ENCODE data around the gene ZNF652. TPM values are rescaled to one million over a fixed set of nuclear protein-coding genes. Genes with fewer than 3 reads are reported as not detected.

The ZNF652 gene
- total RNA-seq (2012; rRNA removed) = 8.1 and 10.0 TPM in 2 replicates

- H3K9ac ChIP-seq (ENCODE audit: low read depth, low read length) = peak within 1 kb of the TSS; percentile 95
- no peaks in the 10 kb centered on the region for H3K36me3 ChIP-seq (ENCODE audit: insufficient read depth, low read length)
- H3K27me3 ChIP-seq (ENCODE audit: control insufficient read depth, insufficient read depth, low read length) = no peaks in the 10 kb centered on the region
- H3K4me1 ChIP-seq (ENCODE audit: control insufficient read depth, insufficient read depth, low read length) = peaks cover 31% of the 10 kb centered on the region
- peak within 1 kb of the TSS; percentile 93 for H3K4me3 ChIP-seq (ENCODE audit: low read length)
- H3K4me2 ChIP-seq (ENCODE audit: low read length) = peak within 1 kb of the TSS; percentile 95
- H3K9me3 ChIP-seq (replicated peaks; ENCODE audit: low read length) = no peaks in the 10 kb centered on the region
These were observed at the start of gene ZNF652 for GRCh38 chr17:49361902-49362722. ZNF652 (minus strand) TSS chr17:49362250; CDS start chr17:49317725, 44,525 bp downstream.

- Histone ChIP-seq H3K9me3 (replicated peaks; ENCODE audit: low read length) (no peaks in the 10 kb centered on the region), H3K4me2 (ENCODE audit: low read length) (no peak overlapping the region), H3K4me1 (ENCODE audit: control insufficient read depth, insufficient read depth, low read length) (peaks cover 10% of the 10 kb centered on the region), H3K4me3 (ENCODE audit: low read length) (no peak overlapping the region), H3K9ac (ENCODE audit: low read depth, low read length) (no peak overlapping the region), H3K27me3 (ENCODE audit: control insufficient read depth, insufficient read depth, low read length) (no peaks in the 10 kb centered on the region), H3K36me3 (ENCODE audit: insufficient read depth, low read length) (peaks cover 77% of the 10 kb centered on the region)
These were observed 47.0 kb upstream of the ZNF652 start for GRCh38 chr17:49409066-49409465.

GRCh38 chr17:49407981-49408501 is 46.0 kb upstream of the ZNF652 start:
- no peak overlapping the region for H3K9ac ChIP-seq (ENCODE audit: low read depth, low read length)
- peaks cover 84% of the 10 kb centered on the region for H3K36me3 ChIP-seq (ENCODE audit: insufficient read depth, low read length)
- peaks cover 4% of the 10 kb centered on the region for H3K4me1 ChIP-seq (ENCODE audit: control insufficient read depth, insufficient read depth, low read length)
- H3K9me3 ChIP-seq (replicated peaks; ENCODE audit: low read length) = no peaks in the 10 kb centered on the region
- H3K4me2 ChIP-seq (ENCODE audit: low read length) = no peak overlapping the region
- no peak overlapping the region for H3K4me3 ChIP-seq (ENCODE audit: low read length)
- H3K27me3 ChIP-seq (ENCODE audit: control insufficient read depth, insufficient read depth, low read length) = no peaks in the 10 kb centered on the region

- Histone ChIP-seq H3K4me3 (ENCODE audit: low read length) (no peak overlapping the region), H3K27me3 (ENCODE audit: control insufficient read depth, insufficient read depth, low read length) (no peaks in the 10 kb centered on the region), H3K4me2 (ENCODE audit: low read length) (no peak overlapping the region), H3K4me1 (ENCODE audit: control insufficient read depth, insufficient read depth, low read length) (peaks cover 4% of the 10 kb centered on the region), H3K36me3 (ENCODE audit: insufficient read depth, low read length) (peaks cover 82% of the 10 kb centered on the region), H3K9ac (ENCODE audit: low read depth, low read length) (no peak overlapping the region), H3K9me3 (replicated peaks; ENCODE audit: low read length) (no peaks in the 10 kb centered on the region)
These were observed 45.0 kb upstream of the ZNF652 start for GRCh38 chr17:49407086-49407485.

GRCh38 chr17:49406421-49407061 is 44.5 kb upstream of the ZNF652 start:
- Histone ChIP-seq H3K9ac (ENCODE audit: low read depth, low read length) (no peak overlapping the region), H3K4me1 (ENCODE audit: control insufficient read depth, insufficient read depth, low read length) (peaks cover 4% of the 10 kb centered on the region), H3K4me3 (ENCODE audit: low read length) (no peak overlapping the region), H3K27me3 (ENCODE audit: control insufficient read depth, insufficient read depth, low read length) (no peaks in the 10 kb centered on the region), H3K36me3 (ENCODE audit: insufficient read depth, low read length) (peaks cover 76% of the 10 kb centered on the region), H3K4me2 (ENCODE audit: low read length) (no peak overlapping the region), H3K9me3 (replicated peaks; ENCODE audit: low read length) (no peaks in the 10 kb centered on the region)

- no peaks in the 10 kb centered on the region for H3K9me3 ChIP-seq (replicated peaks; ENCODE audit: low read length)
- H3K4me3 ChIP-seq (ENCODE audit: low read length) = no peak overlapping the region
- peaks cover 4% of the 10 kb centered on the region for H3K4me1 ChIP-seq (ENCODE audit: control insufficient read depth, insufficient read depth, low read length)
- no peak overlapping the region for H3K4me2 ChIP-seq (ENCODE audit: low read length)
- no peaks in the 10 kb centered on the region for H3K27me3 ChIP-seq (ENCODE audit: control insufficient read depth, insufficient read depth, low read length)
- H3K36me3 ChIP-seq (ENCODE audit: insufficient read depth, low read length) = peaks cover 64% of the 10 kb centered on the region
- H3K9ac ChIP-seq (ENCODE audit: low read depth, low read length) = no peak overlapping the region
These were observed 42.9 kb upstream of the ZNF652 start for GRCh38 chr17:49404906-49405305.

- Histone ChIP-seq H3K36me3 (ENCODE audit: insufficient read depth, low read length) (peaks cover 61% of the 10 kb centered on the region), H3K9ac (ENCODE audit: low read depth, low read length) (no peak overlapping the region), H3K4me1 (ENCODE audit: control insufficient read depth, insufficient read depth, low read length) (peaks cover 4% of the 10 kb centered on the region), H3K4me2 (ENCODE audit: low read length) (no peak overlapping the region), H3K9me3 (replicated peaks; ENCODE audit: low read length) (no peaks in the 10 kb centered on the region), H3K27me3 (ENCODE audit: control insufficient read depth, insufficient read depth, low read length) (no peaks in the 10 kb centered on the region), H3K4me3 (ENCODE audit: low read length) (no peak overlapping the region)
These were observed 42.3 kb upstream of the ZNF652 start for GRCh38 chr17:49404361-49404760.

- H3K4me3 ChIP-seq (ENCODE audit: low read length) = no peak overlapping the region
- peaks cover 4% of the 10 kb centered on the region for H3K4me1 ChIP-seq (ENCODE audit: control insufficient read depth, insufficient read depth, low read length)
- H3K9ac ChIP-seq (ENCODE audit: low read depth, low read length) = no peak overlapping the region
- no peaks in the 10 kb centered on the region for H3K27me3 ChIP-seq (ENCODE audit: control insufficient read depth, insufficient read depth, low read length)
- H3K4me2 ChIP-seq (ENCODE audit: low read length) = no peak overlapping the region
- no peaks in the 10 kb centered on the region for H3K9me3 ChIP-seq (replicated peaks; ENCODE audit: low read length)
- H3K36me3 ChIP-seq (ENCODE audit: insufficient read depth, low read length) = peaks cover 55% of the 10 kb centered on the region
These were observed 41.7 kb upstream of the ZNF652 start for GRCh38 chr17:49403514-49404289.

GRCh38 chr17:49402706-49403105 is 40.7 kb upstream of the ZNF652 start:
- Histone ChIP-seq H3K36me3 (ENCODE audit: insufficient read depth, low read length) (peaks cover 46% of the 10 kb centered on the region), H3K4me3 (ENCODE audit: low read length) (no peak overlapping the region), H3K4me1 (ENCODE audit: control insufficient read depth, insufficient read depth, low read length) (no peaks in the 10 kb centered on the region), H3K4me2 (ENCODE audit: low read length) (no peak overlapping the region), H3K27me3 (ENCODE audit: control insufficient read depth, insufficient read depth, low read length) (no peaks in the 10 kb centered on the region), H3K9me3 (replicated peaks; ENCODE audit: low read length) (no peaks in the 10 kb centered on the region), H3K9ac (ENCODE audit: low read depth, low read length) (no peak overlapping the region)

- Histone ChIP-seq H3K4me1 (ENCODE audit: control insufficient read depth, insufficient read depth, low read length) (no peaks in the 10 kb centered on the region), H3K9me3 (replicated peaks; ENCODE audit: low read length) (no peaks in the 10 kb centered on the region), H3K27me3 (ENCODE audit: control insufficient read depth, insufficient read depth, low read length) (peaks cover 3% of the 10 kb centered on the region), H3K9ac (ENCODE audit: low read depth, low read length) (no peak overlapping the region), H3K4me2 (ENCODE audit: low read length) (no peak overlapping the region), H3K4me3 (ENCODE audit: low read length) (no peak overlapping the region), H3K36me3 (ENCODE audit: insufficient read depth, low read length) (peaks cover 40% of the 10 kb centered on the region)
These were observed 40.0 kb upstream of the ZNF652 start for GRCh38 chr17:49401971-49402611.

GRCh38 chr17:49399995-49400394 is 37.9 kb upstream of the ZNF652 start:
- Histone ChIP-seq H3K9ac (ENCODE audit: low read depth, low read length) (no peak overlapping the region), H3K4me2 (ENCODE audit: low read length) (no peak overlapping the region), H3K36me3 (ENCODE audit: insufficient read depth, low read length) (peaks cover 19% of the 10 kb centered on the region), H3K9me3 (replicated peaks; ENCODE audit: low read length) (no peaks in the 10 kb centered on the region), H3K27me3 (ENCODE audit: control insufficient read depth, insufficient read depth, low read length) (peaks cover 5% of the 10 kb centered on the region), H3K4me3 (ENCODE audit: low read length) (no peak overlapping the region), H3K4me1 (ENCODE audit: control insufficient read depth, insufficient read depth, low read length) (no peaks in the 10 kb centered on the region)
